ENCODE data around the gene ST6GALNAC4. TPM values are rescaled to one million over a fixed set of nuclear protein-coding genes. Genes with fewer than 3 reads are reported as not detected.

The ST6GALNAC4 gene
- total and polyA plus RNA-seq, 9 of the 15 experiments (the other 6 are each of a cell fraction or from before 2014, with no cell fraction given): 2.6 to 43.1 (median 15.4) TPM

DNA sequence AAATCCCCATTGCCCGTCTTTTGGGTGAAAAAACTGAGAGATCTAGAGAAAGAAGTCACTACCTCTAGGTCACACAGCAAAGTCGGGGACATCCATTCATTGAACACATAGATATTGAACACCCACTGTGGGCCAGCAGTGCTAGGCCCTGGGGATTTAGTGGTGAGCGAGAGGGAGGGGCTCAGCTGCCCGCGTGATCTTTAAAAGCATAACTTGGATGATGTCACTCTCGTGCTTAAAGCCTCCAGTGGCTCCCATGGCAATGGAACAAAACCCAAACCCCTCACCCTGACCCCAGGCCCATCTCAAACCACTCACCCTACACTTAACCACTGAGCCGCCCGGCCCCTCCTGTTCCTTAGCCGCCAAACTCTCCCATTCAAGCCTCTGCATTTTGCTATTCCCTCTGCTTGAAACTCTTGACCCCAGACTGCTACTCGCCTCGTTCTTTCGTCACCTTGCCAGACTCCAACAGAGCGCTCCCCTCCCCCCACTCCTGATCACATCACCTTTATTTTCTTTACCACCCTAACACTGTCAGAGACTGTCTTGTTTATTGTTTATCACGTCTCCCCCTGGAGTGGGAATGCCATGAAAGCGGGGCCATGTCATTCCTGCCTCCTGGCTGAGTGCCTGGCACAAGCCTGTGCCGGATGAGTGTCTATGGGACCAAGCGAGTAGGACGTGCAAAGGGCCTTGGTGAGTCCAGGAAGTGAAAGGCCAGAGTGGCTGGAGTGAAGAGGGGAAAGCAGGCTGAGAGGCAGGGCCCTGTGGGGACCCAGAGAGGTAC lies 14.4 kb upstream of the ST6GALNAC4 start (continued):
- TF ChIP-seq, protein P1, sequence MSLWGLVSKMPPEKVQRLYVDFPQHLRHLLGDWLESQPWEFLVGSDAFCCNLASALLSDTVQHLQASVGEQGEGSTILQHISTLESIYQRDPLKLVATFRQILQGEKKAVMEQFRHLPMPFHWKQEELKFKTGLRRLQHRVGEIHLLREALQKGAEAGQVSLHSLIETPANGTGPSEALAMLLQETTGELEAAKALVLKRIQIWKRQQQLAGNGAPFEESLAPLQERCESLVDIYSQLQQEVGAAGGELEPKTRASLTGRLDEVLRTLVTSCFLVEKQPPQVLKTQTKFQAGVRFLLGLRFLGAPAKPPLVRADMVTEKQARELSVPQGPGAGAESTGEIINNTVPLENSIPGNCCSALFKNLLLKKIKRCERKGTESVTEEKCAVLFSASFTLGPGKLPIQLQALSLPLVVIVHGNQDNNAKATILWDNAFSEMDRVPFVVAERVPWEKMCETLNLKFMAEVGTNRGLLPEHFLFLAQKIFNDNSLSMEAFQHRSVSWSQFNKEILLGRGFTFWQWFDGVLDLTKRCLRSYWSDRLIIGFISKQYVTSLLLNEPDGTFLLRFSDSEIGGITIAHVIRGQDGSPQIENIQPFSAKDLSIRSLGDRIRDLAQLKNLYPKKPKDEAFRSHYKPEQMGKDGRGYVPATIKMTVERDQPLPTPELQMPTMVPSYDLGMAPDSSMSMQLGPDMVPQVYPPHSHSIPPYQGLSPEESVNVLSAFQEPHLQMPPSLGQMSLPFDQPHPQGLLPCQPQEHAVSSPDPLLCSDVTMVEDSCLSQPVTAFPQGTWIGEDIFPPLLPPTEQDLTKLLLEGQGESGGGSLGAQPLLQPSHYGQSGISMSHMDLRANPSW (CRISPR knock-in tag; IDR thresholded peaks at IDR 0.05): no peak
- TF ChIP-seq TEAD4 (IDR thresholded peaks at IDR 0.05; ENCODE audit: low read length): peak; percentile 12; the same call in 1 of the 2 replicates
- no peak for TF ChIP-seq TEAD4 (CRISPR knock-in tag; IDR thresholded peaks at IDR 0.05; ENCODE audit: borderline replicate concordance)
- TF ChIP-seq SOX6 (IDR thresholded peaks at IDR 0.05): peak; percentile 33; the same call in 1 of the 2 replicates
- TF ChIP-seq, protein P2, sequence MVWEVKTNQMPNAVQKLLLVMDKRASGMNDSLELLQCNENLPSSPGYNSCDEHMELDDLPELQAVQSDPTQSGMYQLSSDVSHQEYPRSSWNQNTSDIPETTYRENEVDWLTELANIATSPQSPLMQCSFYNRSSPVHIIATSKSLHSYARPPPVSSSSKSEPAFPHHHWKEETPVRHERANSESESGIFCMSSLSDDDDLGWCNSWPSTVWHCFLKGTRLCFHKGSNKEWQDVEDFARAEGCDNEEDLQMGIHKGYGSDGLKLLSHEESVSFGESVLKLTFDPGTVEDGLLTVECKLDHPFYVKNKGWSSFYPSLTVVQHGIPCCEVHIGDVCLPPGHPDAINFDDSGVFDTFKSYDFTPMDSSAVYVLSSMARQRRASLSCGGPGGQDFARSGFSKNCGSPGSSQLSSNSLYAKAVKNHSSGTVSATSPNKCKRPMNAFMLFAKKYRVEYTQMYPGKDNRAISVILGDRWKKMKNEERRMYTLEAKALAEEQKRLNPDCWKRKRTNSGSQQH (CRISPR knock-in tag; IDR thresholded peaks at IDR 0.05): 0 out of 2 replicates have a peak, but pooled peaks have one; percentile 47
- TF ChIP-seq MED1 (CRISPR knock-in tag; IDR thresholded peaks at IDR 0.05; ENCODE audit: borderline replicate concordance): 0 out of 2 replicates have a peak, but pooled peaks have one; percentile 76
- peak; percentile 23; the same call in 1 of the 2 replicates for TF ChIP-seq ZEB2 (IDR thresholded peaks at IDR 0.05)
- TF ChIP-seq, protein P3, sequence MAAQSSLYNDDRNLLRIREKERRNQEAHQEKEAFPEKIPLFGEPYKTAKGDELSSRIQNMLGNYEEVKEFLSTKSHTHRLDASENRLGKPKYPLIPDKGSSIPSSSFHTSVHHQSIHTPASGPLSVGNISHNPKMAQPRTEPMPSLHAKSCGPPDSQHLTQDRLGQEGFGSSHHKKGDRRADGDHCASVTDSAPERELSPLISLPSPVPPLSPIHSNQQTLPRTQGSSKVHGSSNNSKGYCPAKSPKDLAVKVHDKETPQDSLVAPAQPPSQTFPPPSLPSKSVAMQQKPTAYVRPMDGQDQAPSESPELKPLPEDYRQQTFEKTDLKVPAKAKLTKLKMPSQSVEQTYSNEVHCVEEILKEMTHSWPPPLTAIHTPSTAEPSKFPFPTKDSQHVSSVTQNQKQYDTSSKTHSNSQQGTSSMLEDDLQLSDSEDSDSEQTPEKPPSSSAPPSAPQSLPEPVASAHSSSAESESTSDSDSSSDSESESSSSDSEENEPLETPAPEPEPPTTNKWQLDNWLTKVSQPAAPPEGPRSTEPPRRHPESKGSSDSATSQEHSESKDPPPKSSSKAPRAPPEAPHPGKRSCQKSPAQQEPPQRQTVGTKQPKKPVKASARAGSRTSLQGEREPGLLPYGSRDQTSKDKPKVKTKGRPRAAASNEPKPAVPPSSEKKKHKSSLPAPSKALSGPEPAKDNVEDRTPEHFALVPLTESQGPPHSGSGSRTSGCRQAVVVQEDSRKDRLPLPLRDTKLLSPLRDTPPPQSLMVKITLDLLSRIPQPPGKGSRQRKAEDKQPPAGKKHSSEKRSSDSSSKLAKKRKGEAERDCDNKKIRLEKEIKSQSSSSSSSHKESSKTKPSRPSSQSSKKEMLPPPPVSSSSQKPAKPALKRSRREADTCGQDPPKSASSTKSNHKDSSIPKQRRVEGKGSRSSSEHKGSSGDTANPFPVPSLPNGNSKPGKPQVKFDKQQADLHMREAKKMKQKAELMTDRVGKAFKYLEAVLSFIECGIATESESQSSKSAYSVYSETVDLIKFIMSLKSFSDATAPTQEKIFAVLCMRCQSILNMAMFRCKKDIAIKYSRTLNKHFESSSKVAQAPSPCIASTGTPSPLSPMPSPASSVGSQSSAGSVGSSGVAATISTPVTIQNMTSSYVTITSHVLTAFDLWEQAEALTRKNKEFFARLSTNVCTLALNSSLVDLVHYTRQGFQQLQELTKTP (IDR thresholded peaks at IDR 0.05; ENCODE audit: low read depth in 1 of 2, partially characterized antibody in 2 of 2): peak in 1 of 2 experiments; percentile 22
- peak; percentile 17 for TF ChIP-seq SAP30 (IDR thresholded peaks at IDR 0.05; ENCODE audit: borderline replicate concordance, insufficient read depth, low read depth, low read length, poor library complexity, severe bottlenecking)
- peak; percentile 66 for TF ChIP-seq POLR2A (conservative IDR thresholded peaks at IDR 0.05)
- no peak for TF ChIP-seq ZNF282 (CRISPR knock-in tag; IDR thresholded peaks at IDR 0.05)
- TF ChIP-seq ESRRA (IDR thresholded peaks at IDR 0.05; ENCODE audit: borderline replicate concordance, low read depth): peak; percentile 24; the same call in 1 of the 2 replicates
- peak; percentile 34; the same call in 1 of the 2 replicates for TF ChIP-seq TOE1 (IDR thresholded peaks at IDR 0.05; ENCODE audit: borderline replicate concordance)
- TF ChIP-seq TOE1 (CRISPR knock-in tag; IDR thresholded peaks at IDR 0.05; ENCODE audit: borderline replicate concordance, low read depth): no peak; the same call in 1 of the 2 replicates
- TF ChIP-seq CREB1 (IDR thresholded peaks at IDR 0.05): 0 out of 2 replicates have a peak, but pooled peaks have one; percentile 34
- no peak; the same call in 1 of the 2 replicates for TF ChIP-seq CREB1 (CRISPR knock-in tag; IDR thresholded peaks at IDR 0.05)
- TF ChIP-seq BRD9 (IDR thresholded peaks at IDR 0.05; ENCODE audit: low read depth, partially characterized antibody): peak; percentile 29
- 0 out of 2 replicates have a peak, but pooled peaks have one; percentile 39 for TF ChIP-seq RNF2 (IDR thresholded peaks at IDR 0.05)
- no peak for TF ChIP-seq NR2F6 (CRISPR knock-in tag; IDR thresholded peaks at IDR 0.05)
- TF ChIP-seq ATF1 (CRISPR knock-in tag; IDR thresholded peaks at IDR 0.05): no peak
- peak; percentile 64 for TF ChIP-seq ATF1 (tag; IDR thresholded peaks at IDR 0.05)
- TF ChIP-seq ELF4 (CRISPR knock-in tag; IDR thresholded peaks at IDR 0.05): peak; percentile 78
